ENCODE data around the gene MRPL10. TPM values are rescaled to one million over a fixed set of nuclear protein-coding genes. Genes with fewer than 3 reads are reported as not detected.

The MRPL10 gene
- total and polyA plus RNA-seq, 2 donors (not counting 1 experiment from before 2014, with no cell fraction given) = 31.0 to 44.7 TPM

GRCh38 chr17:47807421-47807820 lies 23.9 kb downstream of the MRPL10 start:
- DNase-seq (ENCODE audit: low read depth in 2 of 2) = no peak
- Histone ChIP-seq H3K27ac (ENCODE audit: insufficient read depth, low read length) (no peak overlapping the region), H4K20me1 (ENCODE audit: control insufficient read depth, extremely low read depth, insufficient read depth, low read length) (no peaks in the 10 kb centered on the region), H3K4me2 (ENCODE audit: extremely low read depth, insufficient read depth, low read length) (no peak overlapping the region), H3K9me3 (ENCODE audit: control insufficient read depth, insufficient read depth, low read depth, low read length) (no peaks in the 10 kb centered on the region), H3K4me3 (replicated peaks in 1 of 4; ENCODE audit: control extremely low read depth in 1 of 4, insufficient read depth in 1 of 4, low read depth in 3 of 4, low read length in 4 of 4) (no peak overlapping the region), H3K27me3 (ENCODE audit: control insufficient read depth, insufficient read depth, low read length) (peaks cover 20% of the 10 kb centered on the region), H3K79me2 (ENCODE audit: control insufficient read depth, insufficient read depth, low read length) (no peaks in the 10 kb centered on the region), H3K9ac (ENCODE audit: insufficient read depth, low read length) (no peak overlapping the region), H2AFZ (ENCODE audit: low read length) (no peak overlapping the region), H3K4me1 (ENCODE audit: control insufficient read depth, extremely low read depth, insufficient read depth, low read length) (peaks cover 4% of the 10 kb centered on the region), H3K36me3 (ENCODE audit: control insufficient read depth, insufficient read depth, low read length) (peaks cover 5% of the 10 kb centered on the region)
- TF ChIP-seq CTCF (conservative IDR thresholded peaks at IDR 0.05 in 1 of 2, IDR thresholded peaks at IDR 0.05 in 1 of 2; ENCODE audit: low read depth in 1 of 2, low read length in 2 of 2) = no peak
- no peak for TF ChIP-seq EZH2 (IDR thresholded peaks at IDR 0.05; ENCODE audit: low read length, missing control alignments)

- H3K27ac ChIP-seq (ENCODE audit: insufficient read depth, low read length) = no peak overlapping the region
- H2AFZ ChIP-seq (ENCODE audit: low read length) = no peak overlapping the region
- H3K4me1 ChIP-seq (ENCODE audit: control insufficient read depth, extremely low read depth, insufficient read depth, low read length) = peaks cover 4% of the 10 kb centered on the region
- H3K4me3 ChIP-seq (replicated peaks in 1 of 4; ENCODE audit: control extremely low read depth in 1 of 4, insufficient read depth in 1 of 4, low read depth in 3 of 4, low read length in 4 of 4) = no peak overlapping the region
- H3K27me3 ChIP-seq (ENCODE audit: control insufficient read depth, insufficient read depth, low read length) = peaks cover 20% of the 10 kb centered on the region
- H4K20me1 ChIP-seq (ENCODE audit: control insufficient read depth, extremely low read depth, insufficient read depth, low read length) = no peaks in the 10 kb centered on the region
- H3K4me2 ChIP-seq (ENCODE audit: extremely low read depth, insufficient read depth, low read length) = no peak overlapping the region
- no peak for TF ChIP-seq CTCF (conservative IDR thresholded peaks at IDR 0.05 in 1 of 2, IDR thresholded peaks at IDR 0.05 in 1 of 2; ENCODE audit: low read depth in 1 of 2, low read length in 2 of 2)
- TF ChIP-seq EZH2 (IDR thresholded peaks at IDR 0.05; ENCODE audit: low read length, missing control alignments) = no peak
- H3K36me3 ChIP-seq (ENCODE audit: control insufficient read depth, insufficient read depth, low read length) = peaks cover 5% of the 10 kb centered on the region
- DNase-seq (ENCODE audit: low read depth in 2 of 2) = no peak
- H3K79me2 ChIP-seq (ENCODE audit: control insufficient read depth, insufficient read depth, low read length) = no peaks in the 10 kb centered on the region
- no peak overlapping the region for H3K9ac ChIP-seq (ENCODE audit: insufficient read depth, low read length)
- H3K9me3 ChIP-seq (ENCODE audit: control insufficient read depth, insufficient read depth, low read depth, low read length) = no peaks in the 10 kb centered on the region
Observed at GRCh38 chr17:47806913-47807255, 24.5 kb downstream of the MRPL10 start.

- Histone ChIP-seq H2AFZ (ENCODE audit: low read length) (no peak overlapping the region), H3K27ac (ENCODE audit: insufficient read depth, low read length) (no peak overlapping the region), H3K4me1 (ENCODE audit: control insufficient read depth, extremely low read depth, insufficient read depth, low read length) (peaks cover 4% of the 10 kb centered on the region), H3K4me2 (ENCODE audit: extremely low read depth, insufficient read depth, low read length) (no peak overlapping the region), H3K4me3 (replicated peaks in 1 of 4; ENCODE audit: control extremely low read depth in 1 of 4, insufficient read depth in 1 of 4, low read depth in 3 of 4, low read length in 4 of 4) (no peak overlapping the region), H3K36me3 (ENCODE audit: control insufficient read depth, insufficient read depth, low read length) (peaks cover 5% of the 10 kb centered on the region), H3K27me3 (ENCODE audit: control insufficient read depth, insufficient read depth, low read length) (peaks cover 24% of the 10 kb centered on the region), H3K9ac (ENCODE audit: insufficient read depth, low read length) (no peak overlapping the region), H3K79me2 (ENCODE audit: control insufficient read depth, insufficient read depth, low read length) (no peaks in the 10 kb centered on the region), H4K20me1 (ENCODE audit: control insufficient read depth, extremely low read depth, insufficient read depth, low read length) (no peaks in the 10 kb centered on the region), H3K9me3 (ENCODE audit: control insufficient read depth, insufficient read depth, low read depth, low read length) (no peaks in the 10 kb centered on the region)
- TF ChIP-seq EZH2 (IDR thresholded peaks at IDR 0.05; ENCODE audit: low read length, missing control alignments) (no peak), CTCF (conservative IDR thresholded peaks at IDR 0.05 in 1 of 2, IDR thresholded peaks at IDR 0.05 in 1 of 2; ENCODE audit: low read depth in 1 of 2, low read length in 2 of 2) (no peak)
- no peak for DNase-seq (ENCODE audit: low read depth in 2 of 2)
Observed at GRCh38 chr17:47806026-47806912, 25.1 kb downstream of the MRPL10 start.

Measured in fibroblast of lung (primary cell).